Memory B cell (primary cell): ENCODE results near the gene KNCN.

Source experiments
- ATAC-seq: fragments of 150-1000 bp; cut with Tn5 transposase; 2 replicates; pipeline ENCODE4 v1.10.0; 2021; ENCODE audit warnings: low read depth, mild to moderate bottlenecking, moderate library complexity
- DNase-seq, 2 donors: peaks; one replicate each; pipeline ENCODE4 v3.0.0; 2022; ENCODE audit warnings: low spot score in 2 of 2
- H3K27ac Mint-ChIP-seq: one replicate; pipeline ENCODE4 v1.8.0; 2022; ENCODE audit warnings: mild to moderate bottlenecking, moderate library complexity, mixed read lengths
- H3K27me3 Mint-ChIP-seq: one replicate; pipeline ENCODE4 v1.8.0; 2022; ENCODE audit warnings: mixed read lengths
- H3K36me3 Mint-ChIP-seq: one replicate; pipeline ENCODE4 v1.8.0; 2022; ENCODE audit warnings: mild to moderate bottlenecking, mixed read lengths
- H3K4me1 Mint-ChIP-seq: one replicate; pipeline ENCODE4 v1.8.0; 2022; ENCODE audit warnings: mixed read lengths
- H3K4me3 Mint-ChIP-seq: one replicate; pipeline ENCODE4 v1.8.0; 2022; ENCODE audit warnings: mild to moderate bottlenecking, moderate library complexity, mixed read lengths
- H3K9me3 Mint-ChIP-seq: one replicate; pipeline ENCODE4 v1.8.0; 2022; ENCODE audit warnings: mixed read lengths

KNCN gene

GRCh38 chr1:46544561-46545240, 6.7 kb downstream of the KNCN start:
- Mint-ChIP-seq H3K27ac (no peak overlapping the region), H3K4me1 (peaks cover 8% of the 10 kb centered on the region), H3K27me3 (peaks cover 40% of the 10 kb centered on the region), H3K9me3 (no peaks in the 10 kb centered on the region), H3K4me3 (no peak overlapping the region), H3K36me3 (no peaks in the 10 kb centered on the region)
- ATAC-seq (no peak), DNase-seq (no peak)

GRCh38 chr1:46543761-46544560, 7.5 kb downstream of the KNCN start:
- Mint-ChIP-seq H3K9me3 (no peaks in the 10 kb centered on the region), H3K27me3 (peaks cover 34% of the 10 kb centered on the region), H3K36me3 (no peaks in the 10 kb centered on the region), H3K4me1 (peaks cover 2% of the 10 kb centered on the region), H3K27ac (no peak overlapping the region), H3K4me3 (no peak overlapping the region)
- ATAC-seq (no peak), DNase-seq (no peak)

GRCh38 chr1:46543382-46543760, 8.1 kb downstream of the KNCN start:
- no peak overlapping the region for H3K4me3 Mint-ChIP-seq
- DNase-seq (no peak), ATAC-seq (no peak)
- H3K4me1 Mint-ChIP-seq, result peaks cover 2% of the 10 kb centered on the region
- no peaks in the 10 kb centered on the region for H3K36me3 Mint-ChIP-seq
- H3K27me3 Mint-ChIP-seq, result peaks cover 37% of the 10 kb centered on the region
- H3K9me3 Mint-ChIP-seq, result no peaks in the 10 kb centered on the region
- H3K27ac Mint-ChIP-seq, result no peak overlapping the region

GRCh38 chr1:46539972-46540371, 11.5 kb downstream of the KNCN start:
- peaks cover 29% of the 10 kb centered on the region for H3K27me3 Mint-ChIP-seq
- peaks cover 5% of the 10 kb centered on the region for H3K9me3 Mint-ChIP-seq
- peaks cover 2% of the 10 kb centered on the region for H3K4me1 Mint-ChIP-seq
- DNase-seq (no peak), ATAC-seq (no peak)
- no peaks in the 10 kb centered on the region for H3K36me3 Mint-ChIP-seq
- no peak overlapping the region for H3K4me3 Mint-ChIP-seq
- no peak overlapping the region for H3K27ac Mint-ChIP-seq

GRCh38 chr1:46538147-46538546, 13.3 kb downstream of the KNCN start:
- peaks cover 3% of the 10 kb centered on the region for H3K4me1 Mint-ChIP-seq
- H3K36me3 Mint-ChIP-seq, result no peaks in the 10 kb centered on the region
- no peak overlapping the region for H3K27ac Mint-ChIP-seq
- H3K9me3 Mint-ChIP-seq, result peaks cover 5% of the 10 kb centered on the region
- no peak overlapping the region for H3K4me3 Mint-ChIP-seq
- DNase-seq (no peak), ATAC-seq (no peak)
- H3K27me3 Mint-ChIP-seq, result peaks cover 26% of the 10 kb centered on the region

- DNase-seq (no peak), ATAC-seq (no peak)
- Mint-ChIP-seq H3K27ac (no peak overlapping the region), H3K4me3 (no peak overlapping the region), H3K36me3 (no peaks in the 10 kb centered on the region), H3K9me3 (peaks cover 5% of the 10 kb centered on the region), H3K4me1 (peaks cover 3% of the 10 kb centered on the region), H3K27me3 (peaks cover 22% of the 10 kb centered on the region)
Observed at GRCh38 chr1:46537651-46538050, 13.8 kb downstream of the KNCN start.

GRCh38 chr1:46536527-46536926, 14.9 kb downstream of the KNCN start:
- DNase-seq (no peak), ATAC-seq (no peak)
- H3K4me1 Mint-ChIP-seq, result peaks cover 3% of the 10 kb centered on the region
- no peaks in the 10 kb centered on the region for H3K36me3 Mint-ChIP-seq
- peaks cover 18% of the 10 kb centered on the region for H3K27me3 Mint-ChIP-seq
- H3K9me3 Mint-ChIP-seq, result peaks cover 5% of the 10 kb centered on the region
- H3K27ac Mint-ChIP-seq, result no peak overlapping the region
- H3K4me3 Mint-ChIP-seq, result no peak overlapping the region

- Mint-ChIP-seq H3K4me1 (peaks cover 3% of the 10 kb centered on the region), H3K27me3 (peaks cover 23% of the 10 kb centered on the region), H3K27ac (no peak overlapping the region), H3K4me3 (no peak overlapping the region), H3K36me3 (no peaks in the 10 kb centered on the region), H3K9me3 (peaks cover 5% of the 10 kb centered on the region)
- DNase-seq (no peak), ATAC-seq (no peak)
Observed at GRCh38 chr1:46535063-46535462, 16.4 kb downstream of the KNCN start.

GRCh38 chr1:46533179-46533864, 18.1 kb downstream of the KNCN start:
- Mint-ChIP-seq H3K4me1 (peaks cover 3% of the 10 kb centered on the region), H3K27me3 (peaks cover 26% of the 10 kb centered on the region), H3K4me3 (peak overlapping the region; percentile 87), H3K27ac (no peak overlapping the region), H3K36me3 (no peaks in the 10 kb centered on the region), H3K9me3 (peaks cover 5% of the 10 kb centered on the region)
- no peak for DNase-seq
- peak; percentile 61 for ATAC-seq

- peaks cover 25% of the 10 kb centered on the region for H3K27me3 Mint-ChIP-seq
Observed at GRCh38 chr1:46532498-46533178, 18.8 kb downstream of the KNCN start.

GRCh38 chr1:46532095-46532494, 19.4 kb downstream of the KNCN start:
- Mint-ChIP-seq H3K4me3 (no peak overlapping the region), H3K27ac (no peak overlapping the region), H3K36me3 (no peaks in the 10 kb centered on the region), H3K4me1 (peaks cover 3% of the 10 kb centered on the region), H3K27me3 (peaks cover 27% of the 10 kb centered on the region), H3K9me3 (peaks cover 5% of the 10 kb centered on the region)
- ATAC-seq (no peak), DNase-seq (no peak)

More at GRCh38 chr1:46532498-46533178, 18.8 kb downstream of the KNCN start:
- DNase-seq, result peak; percentile 39 to 55
- Mint-ChIP-seq H3K27ac (no peak overlapping the region), H3K4me3 (no peak overlapping the region), H3K36me3 (no peaks in the 10 kb centered on the region), H3K9me3 (peaks cover 5% of the 10 kb centered on the region), H3K4me1 (peaks cover 3% of the 10 kb centered on the region)
- ATAC-seq, result peak; percentile 83

GRCh38 chr1:46530791-46531409, 20.5 kb downstream of the KNCN start:
- Mint-ChIP-seq H3K4me3 (no peak overlapping the region), H3K9me3 (no peaks in the 10 kb centered on the region), H3K4me1 (peaks cover 3% of the 10 kb centered on the region), H3K36me3 (no peaks in the 10 kb centered on the region), H3K27ac (no peak overlapping the region), H3K27me3 (peaks cover 30% of the 10 kb centered on the region)
- ATAC-seq (no peak), DNase-seq (no peak)

GRCh38 chr1:46530311-46530710, 21.1 kb downstream of the KNCN start:
- no peaks in the 10 kb centered on the region for H3K36me3 Mint-ChIP-seq
- H3K4me1 Mint-ChIP-seq, result peaks cover 3% of the 10 kb centered on the region
- H3K4me3 Mint-ChIP-seq, result no peak overlapping the region
- DNase-seq (no peak), ATAC-seq (no peak)
- no peaks in the 10 kb centered on the region for H3K9me3 Mint-ChIP-seq
- peaks cover 33% of the 10 kb centered on the region for H3K27me3 Mint-ChIP-seq
- H3K27ac Mint-ChIP-seq, result no peak overlapping the region
